H9 (cell line): ENCODE data around the gene IL17REL. TPM values are rescaled to one million over a fixed set of nuclear protein-coding genes. Genes with fewer than 3 reads are reported as not detected.

Experiments
- DNase-seq: peaks from one replicate; pipeline ENCODE4 v3.0.0-alpha.2; 2017
- H2AFZ ChIP-seq: one replicate; pipeline ENCODE4 v1.6.1; 2013; ENCODE audit warnings: mild to moderate bottlenecking, low read length, control low read depth, moderate library complexity
- H2AK5ac ChIP-seq: 2 replicates; pipeline ENCODE4 v1.6.1; 2013; ENCODE audit warnings: low read length, control low read depth, mixed read lengths; ENCODE audit not compliant: insufficient read length
- H2BK120ac ChIP-seq: one replicate; pipeline ENCODE4 v1.6.1; 2013; ENCODE audit warnings: low read depth, mild to moderate bottlenecking, low read length, control low read depth, inconsistent platforms; ENCODE audit not compliant: poor library complexity, severe bottlenecking
- H2BK12ac ChIP-seq: 2 replicates; pipeline ENCODE4 v1.6.1; 2013; ENCODE audit warnings: low read length, control low read depth, mixed read lengths, low read depth; ENCODE audit not compliant: insufficient read length
- H2BK15ac ChIP-seq: 2 replicates; pipeline ENCODE4 v1.6.1; 2013; ENCODE audit warnings: low read depth, low read length, control low read depth
- H2BK20ac ChIP-seq: one replicate; pipeline ENCODE4 v1.6.1; 2013; ENCODE audit warnings: low read depth, mild to moderate bottlenecking, low read length, control low read depth, inconsistent platforms; ENCODE audit not compliant: poor library complexity, severe bottlenecking
- H2BK5ac ChIP-seq: 2 replicates; pipeline ENCODE4 v1.6.1; 2013; ENCODE audit warnings: low read length, control low read depth, mixed read lengths; ENCODE audit not compliant: insufficient read length
- H3K14ac ChIP-seq: 2 replicates; pipeline ENCODE4 v1.6.1; 2013; ENCODE audit warnings: low read length, control low read depth; ENCODE audit not compliant: insufficient read depth
- H3K18ac ChIP-seq: 2 replicates; pipeline ENCODE4 v1.6.1; 2013; ENCODE audit warnings: low read depth, mild to moderate bottlenecking, mixed read lengths, low read length, control low read depth; ENCODE audit not compliant: insufficient read length
- H3K23ac ChIP-seq: 2 replicates; pipeline ENCODE4 v1.6.1; 2013; ENCODE audit warnings: low read length, control low read depth, mixed read lengths, low read depth; ENCODE audit not compliant: insufficient read length
- H3K23me2 ChIP-seq: 2 replicates; pipeline ENCODE4 v1.6.1; 2013; ENCODE audit warnings: low read depth, mild to moderate bottlenecking, mixed read lengths, low read length, control low read depth; ENCODE audit not compliant: insufficient read length, poor library complexity, severe bottlenecking
- H3K27ac ChIP-seq: 2 replicates; pipeline ENCODE4 v1.5.1; 2013; ENCODE audit warnings: low read length, control low read depth, mixed read lengths, low read depth; ENCODE audit not compliant: insufficient read length
- H3K27me3 ChIP-seq: 2 replicates; pipeline ENCODE4 v1.6.1; 2013; ENCODE audit warnings: low read length, control low read depth, inconsistent platforms; ENCODE audit not compliant: insufficient read depth
- H3K4ac ChIP-seq: 2 replicates; pipeline ENCODE4 v1.6.1; 2013; ENCODE audit warnings: low read depth, mild to moderate bottlenecking, control low read depth, inconsistent platforms, low read length, moderate library complexity
- H3K4me1 ChIP-seq: 2 replicates; pipeline ENCODE4 v1.6.1; 2013; ENCODE audit warnings: low read length, control low read depth, inconsistent platforms; ENCODE audit not compliant: insufficient read depth
- H3K4me2 ChIP-seq: 2 replicates; pipeline ENCODE4 v1.6.1; 2013; ENCODE audit warnings: low read length, control low read depth, mixed read lengths; ENCODE audit not compliant: insufficient read length, insufficient read depth
- H3K56ac ChIP-seq: 2 replicates; pipeline ENCODE4 v1.6.1; 2013; ENCODE audit warnings: low read depth, mild to moderate bottlenecking, mixed read lengths, low read length, control low read depth; ENCODE audit not compliant: insufficient read length
- H3K79me1 ChIP-seq: 2 replicates; pipeline ENCODE4 v1.6.1; 2013; ENCODE audit warnings: low read depth, mild to moderate bottlenecking, moderate library complexity, low read length, control low read depth, inconsistent platforms; ENCODE audit not compliant: insufficient read depth, poor library complexity, severe bottlenecking
- H3K79me2 ChIP-seq: 2 replicates; pipeline ENCODE4 v1.6.1; 2013; ENCODE audit warnings: low read length, control low read depth, inconsistent platforms; ENCODE audit not compliant: insufficient read depth
- H3K9ac ChIP-seq: 2 replicates; pipeline ENCODE4 v1.6.1; 2013; ENCODE audit warnings: low read length, control low read depth, mixed read lengths; ENCODE audit not compliant: insufficient read length; ENCODE audit errors: extremely low read depth
- H3K9me3 ChIP-seq: one replicate; pipeline ENCODE4 v1.6.1; 2013; ENCODE audit warnings: low read depth, low read length, inconsistent platforms; ENCODE audit not compliant: control insufficient read depth
- H3T11ph ChIP-seq: one replicate; pipeline ENCODE4 v1.6.1; 2013; ENCODE audit warnings: mild to moderate bottlenecking, low read length, control low read depth, inconsistent platforms
- H4K20me1 ChIP-seq: one replicate; pipeline ENCODE4 v1.6.1; 2013; ENCODE audit not compliant: control insufficient read depth, insufficient read length, insufficient read depth
- H4K5ac ChIP-seq: 2 replicates; pipeline ENCODE4 v1.6.1; 2013; ENCODE audit warnings: low read depth, mild to moderate bottlenecking, mixed read lengths, low read length, control low read depth; ENCODE audit not compliant: insufficient read length
- H4K8ac ChIP-seq: replicated peaks from 2 replicates; pipeline ENCODE4 v1.6.1; 2013; ENCODE audit warnings: low read length, control low read depth, mixed read lengths, low read depth; ENCODE audit not compliant: insufficient read length
- H4K91ac ChIP-seq: 2 replicates; pipeline ENCODE4 v1.6.1; 2013; ENCODE audit warnings: low read depth, mild to moderate bottlenecking, moderate library complexity, mixed read lengths, low read length, control low read depth; ENCODE audit not compliant: insufficient read length
- H3K27ac Mint-ChIP-seq, 3 experiments: 2 replicates in 2 of 3; 3 replicates in 1 of 3; pipeline ENCODE4 v1.8.0; 2020 to 2021; ENCODE audit warnings: mixed read lengths in 3 of 3, mild to moderate bottlenecking in 1 of 3, moderate library complexity in 1 of 3
- H3K27me3 Mint-ChIP-seq: 2 replicates; pipeline ENCODE4 v1.8.0; 2021; ENCODE audit warnings: low read depth, mild to moderate bottlenecking, moderate library complexity, mixed read lengths
- H3K36me3 Mint-ChIP-seq, 3 experiments: 2 replicates in 2 of 3; 3 replicates in 1 of 3; pipeline ENCODE4 v1.8.0; 2020 to 2021; ENCODE audit warnings: low read depth in 3 of 3, mixed read lengths in 3 of 3; ENCODE audit not compliant: insufficient read depth in 1 of 3
- H3K4me1 Mint-ChIP-seq, 2 experiments: 2 replicates each; pipeline ENCODE4 v1.8.0; 2020; ENCODE audit warnings: mixed read lengths in 2 of 2
- H3K4me3 Mint-ChIP-seq, 2 experiments: 2 replicates in 1 of 2; 3 replicates in 1 of 2; pipeline ENCODE4 v1.8.0; 2020 to 2021; ENCODE audit warnings: mild to moderate bottlenecking in 2 of 2, mixed read lengths in 2 of 2, moderate library complexity in 1 of 2
- H3K9me3 Mint-ChIP-seq, 2 experiments: 2 replicates in 1 of 2; 3 replicates in 1 of 2; pipeline ENCODE4 v1.8.0; 2020; ENCODE audit warnings: mild to moderate bottlenecking in 2 of 2, mixed read lengths in 2 of 2, moderate library complexity in 1 of 2
- WGBS: extraction: QIAGEN DNeasy Blood & Tissue Kit; methylation state at CpG from one replicate; pipeline ENCODE4 v1.1.7; 2013; ENCODE audit warnings: missing lambda C conversion rate, low lambda C conversion rate, mixed read lengths; ENCODE audit not compliant: insufficient read length; ENCODE audit errors: extremely low coverage; 5-methylcytosine and 5-hydroxymethylcytosine counted together
- total RNA-seq: library from RNA; stranded (reverse); gene quantifications from 2 replicates; pipeline ENCODE4 v1.2.1, GENCODE V29; 2021
- TF ChIP-seq, protein P1 (sequence below): fragments of 200-600 bp; sonication (generic); conservative IDR thresholded peaks from 3 replicates; pipeline ENCODE4 v1.8.0; 2021; ENCODE audit warnings: antibody characterized with exemption, mild to moderate bottlenecking

IL17REL gene
- total RNA-seq, 1 experiment from 2014 or later, result 0.20 TPM

GRCh38 chr22:49956418-49956770 lies 56.2 kb downstream of the IL17REL start:
- H3K27me3 Mint-ChIP-seq, result peaks cover 4% of the 10 kb centered on the region
- Histone ChIP-seq H3K4me2 (no peak overlapping the region), H3K27ac (no peak overlapping the region), H3K27me3 (no peaks in the 10 kb centered on the region), H3K18ac (no peak overlapping the region), H3K9ac (no peak overlapping the region), H3K14ac (no peak overlapping the region), H2BK20ac (no peak overlapping the region), H3K79me1 (no peaks in the 10 kb centered on the region), H3K23ac (no peak overlapping the region), H4K20me1 (no peaks in the 10 kb centered on the region), H3T11ph (no peak overlapping the region), H2AFZ (no peak overlapping the region), H3K79me2 (no peaks in the 10 kb centered on the region; the same call in 1 of the 2 replicates), H3K4ac (no peak overlapping the region), H2BK5ac (no peak overlapping the region), H3K4me1 (no peaks in the 10 kb centered on the region), H3K56ac (no peak overlapping the region), H2AK5ac (no peak overlapping the region), H2BK15ac (no peak overlapping the region), H2BK12ac (no peak overlapping the region), H3K23me2 (no peaks in the 10 kb centered on the region), H4K91ac (no peak overlapping the region), H3K9me3 (no peaks in the 10 kb centered on the region), H4K8ac (no peak overlapping the region), H4K5ac (no peak overlapping the region), H2BK120ac (no peak overlapping the region)
- no peak for DNase-seq
- WGBS, result no CpG with 5 or more reads among the region's 15 CpGs
- H3K27ac Mint-ChIP-seq, result no peak overlapping the region
- H3K36me3 Mint-ChIP-seq, result no peaks in the 10 kb centered on the region; a peak in 1 of 7 replicates
- H3K4me1 Mint-ChIP-seq, result peaks cover 0 to 8% of the 10 kb centered on the region in 2 experiments; a peak in 3 of 4 replicates
- TF ChIP-seq, protein P1, sequence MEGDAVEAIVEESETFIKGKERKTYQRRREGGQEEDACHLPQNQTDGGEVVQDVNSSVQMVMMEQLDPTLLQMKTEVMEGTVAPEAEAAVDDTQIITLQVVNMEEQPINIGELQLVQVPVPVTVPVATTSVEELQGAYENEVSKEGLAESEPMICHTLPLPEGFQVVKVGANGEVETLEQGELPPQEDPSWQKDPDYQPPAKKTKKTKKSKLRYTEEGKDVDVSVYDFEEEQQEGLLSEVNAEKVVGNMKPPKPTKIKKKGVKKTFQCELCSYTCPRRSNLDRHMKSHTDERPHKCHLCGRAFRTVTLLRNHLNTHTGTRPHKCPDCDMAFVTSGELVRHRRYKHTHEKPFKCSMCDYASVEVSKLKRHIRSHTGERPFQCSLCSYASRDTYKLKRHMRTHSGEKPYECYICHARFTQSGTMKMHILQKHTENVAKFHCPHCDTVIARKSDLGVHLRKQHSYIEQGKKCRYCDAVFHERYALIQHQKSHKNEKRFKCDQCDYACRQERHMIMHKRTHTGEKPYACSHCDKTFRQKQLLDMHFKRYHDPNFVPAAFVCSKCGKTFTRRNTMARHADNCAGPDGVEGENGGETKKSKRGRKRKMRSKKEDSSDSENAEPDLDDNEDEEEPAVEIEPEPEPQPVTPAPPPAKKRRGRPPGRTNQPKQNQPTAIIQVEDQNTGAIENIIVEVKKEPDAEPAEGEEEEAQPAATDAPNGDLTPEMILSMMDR, result no peak
- H3K4me3 Mint-ChIP-seq, result no peak overlapping the region
- H3K9me3 Mint-ChIP-seq, result no peaks in the 10 kb centered on the region
